Left lobe of liver (tissue), 2 donors: Measurements from ENCODE around the gene AHNAK. TPM values are rescaled to one million over a fixed set of nuclear protein-coding genes. Genes with fewer than 3 reads are reported as not detected.
A peak's percentile ranks its signal among the peaks of the same experiment; 100 is the strongest.

Experiments used
- ATAC-seq: fragments of 200-7000 bp; cut with Tn5 transposase; one replicate; pipeline ENCODE4 v1.9.1; 2020; ENCODE audit warnings: mild to moderate bottlenecking, moderate library complexity
- DNase-seq: peaks from one replicate; pipeline ENCODE4 v3.0.0-alpha.2; 2020; ENCODE audit warnings: low spot score
- total RNA-seq: library from RNA; stranded (reverse); gene quantifications from one replicate; pipeline ENCODE4 v1.2.1, GENCODE V29; 2021
- donor health status: DM: no; HTN: no; CAD: no; lungs with moderate emphysema.
- donor health status: DM: no; HTN: yes; CAD: no.

The AHNAK gene
- total RNA-seq, 1 donor from 2014 or later: 115 TPM

- no peak for ATAC-seq
- DNase-seq: no peak
Measured at GRCh38 chr11:62439785-62440602, 106.6 kb downstream of the AHNAK start.

GRCh38 chr11:62438641-62439040 lies 108.0 kb downstream of the AHNAK start:
- ATAC-seq: peak; percentile 77
- DNase-seq: no peak

DNA sequence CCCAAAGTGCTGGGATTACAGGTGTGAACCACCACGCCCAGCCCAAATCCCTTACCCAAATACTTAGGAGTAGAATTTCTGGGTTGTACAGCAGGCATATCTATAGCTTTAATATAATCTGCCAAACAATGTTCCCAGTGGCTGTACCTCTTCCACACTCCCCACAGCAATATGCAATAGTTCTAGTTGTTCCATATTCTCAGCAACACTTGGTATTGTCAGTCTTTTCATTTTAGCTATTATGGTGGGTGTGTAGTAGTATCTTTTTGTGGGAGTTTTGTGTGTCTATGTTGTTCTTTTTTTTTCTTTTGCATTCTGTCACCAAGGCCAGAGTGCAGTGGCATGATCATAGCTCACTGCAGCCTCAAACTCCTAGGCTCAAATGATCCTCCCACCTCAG lies 109.0 kb downstream of the AHNAK start:
- no peak for ATAC-seq

GRCh38 chr11:62435846-62436660 lies 110.6 kb downstream of the AHNAK start:
- DNase-seq: no peak
- no peak for ATAC-seq

More for the DNA sequence above, 109.0 kb downstream of the AHNAK start:
- no peak for DNase-seq

- DNase-seq (no peak), ATAC-seq (no peak)
Measured at GRCh38 chr11:62433904-62434276, 112.7 kb downstream of the AHNAK start.

DNA sequence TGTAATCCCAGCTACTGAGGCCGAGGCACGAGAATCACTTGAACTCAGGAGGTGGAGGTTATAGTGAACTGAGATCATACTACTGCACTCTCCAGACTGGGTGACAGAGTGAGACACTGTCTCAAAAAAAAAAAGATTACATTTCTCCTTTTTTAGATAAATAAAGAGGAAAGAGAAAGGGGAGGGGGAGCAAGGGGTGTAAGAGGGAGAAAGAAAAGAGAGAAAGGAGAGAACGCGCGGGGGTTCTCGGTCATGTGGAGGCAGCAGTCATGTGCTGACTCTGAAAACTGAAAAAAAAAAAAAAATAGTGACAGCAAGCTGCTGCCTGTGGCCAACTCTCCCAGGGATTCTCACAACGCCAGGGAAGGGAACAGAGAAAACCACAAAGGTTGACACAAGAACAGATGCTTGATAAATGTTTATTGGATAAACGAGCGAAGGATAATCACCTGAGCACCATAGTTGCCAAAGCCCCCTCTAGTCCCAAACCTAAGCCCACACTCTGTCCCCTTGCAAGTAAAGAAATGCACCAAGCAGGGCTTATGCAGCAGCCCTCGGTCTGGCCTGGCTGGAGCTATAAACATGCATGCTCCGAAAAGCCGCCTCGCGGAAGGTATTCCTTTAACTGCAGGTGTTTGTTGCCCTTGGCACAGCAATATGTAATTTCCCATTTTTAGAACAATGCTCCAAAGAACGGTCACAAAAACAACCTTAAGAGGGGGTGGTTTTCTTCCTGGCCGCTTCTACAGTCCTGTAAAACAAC lies 113.3 kb downstream of the AHNAK start:
- ATAC-seq (peak; percentile 33), DNase-seq (no peak)

DNA sequence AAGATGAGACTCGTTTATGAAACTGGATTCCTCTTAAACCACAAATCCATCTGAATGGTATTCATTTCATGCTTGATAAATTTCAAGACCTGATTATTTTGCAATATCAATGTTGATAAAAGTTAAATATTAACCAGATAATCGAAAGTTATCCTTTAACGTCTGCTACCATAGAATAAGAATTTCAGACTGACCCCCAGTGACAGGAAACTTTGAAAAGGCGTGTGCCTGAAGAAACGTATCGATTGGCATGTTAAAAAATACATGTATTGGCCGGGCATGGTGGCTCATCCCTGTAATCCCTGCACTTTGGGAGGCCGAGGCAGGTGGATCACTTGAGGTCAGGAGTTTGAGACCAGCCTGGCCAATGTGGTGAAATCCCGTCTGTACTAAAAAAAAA lies 113.9 kb downstream of the AHNAK start:
- peak; percentile 78 for DNase-seq
- ATAC-seq: peak; percentile 84

DNA sequence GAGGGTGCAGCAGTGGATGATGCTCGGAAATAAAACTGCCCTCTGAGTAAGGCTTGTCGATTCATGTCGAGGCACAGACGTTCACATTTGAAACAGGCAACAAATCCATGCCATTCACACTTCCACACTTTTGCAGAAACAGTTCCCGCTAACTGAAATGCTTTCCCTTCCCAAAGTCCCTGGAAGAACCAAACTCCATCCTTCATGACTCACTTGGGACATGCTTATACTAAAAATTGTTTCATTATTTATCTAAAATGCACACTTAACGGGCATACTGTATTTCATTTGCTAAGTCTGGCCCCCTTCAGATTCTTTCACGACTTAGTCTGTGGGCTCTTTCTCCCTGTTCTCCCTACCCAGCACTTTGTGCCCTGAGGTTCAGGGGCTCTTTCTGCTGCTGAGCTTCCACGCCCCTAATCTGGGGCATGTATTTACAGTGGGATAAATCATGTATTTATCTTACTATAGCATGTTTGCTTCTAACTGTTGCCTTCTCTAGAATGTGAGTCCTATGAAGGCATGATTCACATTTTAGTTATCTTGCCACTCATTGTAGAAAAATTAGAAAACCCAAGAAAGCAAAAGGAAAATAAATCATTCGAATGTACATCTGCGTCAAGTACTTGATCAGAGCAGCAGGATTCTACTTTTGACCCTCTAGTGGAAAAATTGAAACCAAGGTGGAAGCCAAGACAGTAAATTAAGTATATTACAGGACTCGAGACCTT lies 115.3 kb downstream of the AHNAK start:
- ATAC-seq (no peak), DNase-seq (no peak)

GRCh38 chr11:62430425-62430824 lies 116.2 kb downstream of the AHNAK start:
- no peak for DNase-seq
- no peak for ATAC-seq

- ATAC-seq (no peak), DNase-seq (no peak)
Measured at GRCh38 chr11:62428871-62429560, 117.6 kb downstream of the AHNAK start.

GRCh38 chr11:62427630-62428233 lies 118.9 kb downstream of the AHNAK start:
- ATAC-seq (no peak), DNase-seq (no peak)

DNA sequence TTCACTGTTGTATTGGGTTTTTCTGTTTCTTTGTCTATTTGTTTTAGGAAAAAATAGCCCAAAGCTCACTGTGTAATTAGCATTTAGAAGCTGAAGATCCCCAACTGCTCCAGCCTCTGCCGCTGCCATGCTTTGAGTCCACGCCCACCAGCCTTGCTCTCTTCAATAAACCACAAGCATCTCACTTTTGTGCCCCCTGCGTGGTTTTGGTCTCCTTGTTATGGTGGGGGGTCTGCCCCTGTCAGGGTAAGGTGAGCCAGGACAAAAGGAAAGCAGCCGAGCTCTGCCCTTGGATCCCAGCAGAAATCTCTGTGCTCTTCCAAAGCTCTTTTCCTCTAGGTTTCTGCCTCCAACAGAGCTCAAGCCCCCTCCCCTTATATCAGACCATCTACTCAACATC lies 123.6 kb downstream of the AHNAK start:
- no peak for DNase-seq

GRCh38 chr11:62421996-62422395 lies 124.6 kb downstream of the AHNAK start:
- DNase-seq (no peak), ATAC-seq (no peak)

More for the DNA sequence above, 123.6 kb downstream of the AHNAK start:
- ATAC-seq: no peak

DNA sequence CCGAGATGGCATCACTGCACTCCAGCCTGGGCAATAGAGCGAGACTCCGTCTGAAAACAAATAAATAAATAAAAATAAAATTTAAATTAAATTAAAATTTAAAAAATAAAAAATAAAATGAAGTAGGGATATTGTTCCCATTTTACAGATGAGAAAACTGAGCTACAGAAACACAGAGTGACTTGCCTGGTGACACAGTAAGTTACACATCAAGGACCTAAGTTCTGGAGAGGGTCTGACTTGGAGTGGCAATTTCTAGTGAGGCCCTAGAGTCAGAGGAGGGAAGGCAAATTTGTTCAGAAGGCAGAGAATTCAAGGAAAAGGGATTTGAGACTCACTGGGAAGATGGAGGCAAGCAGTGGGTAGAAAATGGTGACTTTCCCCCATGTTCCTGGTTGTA lies 125.7 kb downstream of the AHNAK start:
- no peak for DNase-seq
- no peak for ATAC-seq

DNA sequence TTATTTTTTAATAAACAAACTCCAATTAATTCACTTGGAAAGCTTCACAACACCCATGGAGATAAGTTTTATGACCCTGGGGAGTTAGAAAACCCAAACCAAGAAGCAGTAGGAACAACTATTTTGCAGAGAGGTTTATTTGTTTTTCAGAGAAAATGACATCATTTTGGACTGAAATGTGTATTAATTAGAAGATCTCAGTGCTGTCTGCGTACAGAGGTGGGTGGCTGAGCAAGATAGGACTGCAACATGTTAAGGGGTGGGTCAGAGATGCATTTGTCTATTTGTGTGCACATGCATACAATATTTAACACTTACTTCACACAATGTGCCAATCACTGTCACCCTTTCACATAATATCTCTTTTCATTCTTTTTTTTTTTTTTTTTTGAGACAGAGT lies 126.7 kb downstream of the AHNAK start:
- no peak for DNase-seq
- ATAC-seq: no peak

DNA sequence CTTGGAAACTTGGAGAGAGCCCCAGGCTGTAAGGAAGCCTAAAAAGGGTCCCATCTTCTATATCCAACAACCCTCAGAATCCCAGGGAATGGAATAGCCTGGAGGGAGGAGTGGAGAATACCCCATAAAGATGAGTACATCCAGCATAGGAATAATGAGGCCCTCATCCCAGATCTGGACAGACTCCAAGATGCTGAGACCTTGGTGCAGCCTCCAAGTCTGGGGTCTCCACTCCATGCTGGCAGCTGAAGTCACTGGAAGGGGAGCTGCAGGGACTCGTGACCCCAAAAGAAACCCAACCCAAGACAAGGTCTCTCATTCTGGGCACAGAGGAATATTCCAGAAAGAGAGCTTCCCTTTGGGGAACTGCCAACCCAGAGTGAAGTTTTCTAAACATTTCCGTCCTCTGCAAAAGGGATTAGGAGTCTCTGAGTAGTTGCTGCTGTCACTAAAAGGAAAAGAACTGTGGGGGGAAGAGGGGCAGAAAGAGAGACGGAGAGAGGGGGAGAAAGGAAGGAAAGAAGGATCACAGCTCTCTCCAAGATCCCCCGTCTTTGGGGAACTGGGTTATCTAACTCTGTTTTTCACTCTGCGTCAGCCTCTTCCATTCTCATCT lies 127.2 kb downstream of the AHNAK start:
- DNase-seq (no peak), ATAC-seq (no peak)

DNA sequence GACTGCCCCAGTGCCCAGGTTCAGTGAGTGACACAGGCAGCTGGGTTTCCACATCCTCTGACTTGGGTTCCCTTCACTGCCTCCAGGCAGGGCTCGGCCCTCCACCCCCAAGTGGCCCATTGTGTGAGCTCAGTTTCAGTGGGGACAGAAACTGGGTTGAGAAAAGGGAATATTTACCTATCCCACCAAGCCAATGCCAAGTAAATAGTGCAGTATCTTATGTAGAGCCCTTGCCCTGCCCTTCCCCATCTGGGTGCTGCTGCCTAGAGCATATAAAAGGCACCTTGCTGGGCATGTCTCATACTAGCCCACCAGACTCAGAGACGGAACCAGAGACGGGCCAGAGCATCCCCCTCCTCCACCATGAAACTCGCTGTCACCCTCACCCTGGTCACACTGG lies 127.9 kb downstream of the AHNAK start, which contains the start of gene SCGB1A1:
TSS of gene SCGB1A1 (plus strand) at position 301 of the 400 bp plus-strand sequence. CDS start at position 364, 63 bp downstream.
- DNase-seq: no peak

DNA sequence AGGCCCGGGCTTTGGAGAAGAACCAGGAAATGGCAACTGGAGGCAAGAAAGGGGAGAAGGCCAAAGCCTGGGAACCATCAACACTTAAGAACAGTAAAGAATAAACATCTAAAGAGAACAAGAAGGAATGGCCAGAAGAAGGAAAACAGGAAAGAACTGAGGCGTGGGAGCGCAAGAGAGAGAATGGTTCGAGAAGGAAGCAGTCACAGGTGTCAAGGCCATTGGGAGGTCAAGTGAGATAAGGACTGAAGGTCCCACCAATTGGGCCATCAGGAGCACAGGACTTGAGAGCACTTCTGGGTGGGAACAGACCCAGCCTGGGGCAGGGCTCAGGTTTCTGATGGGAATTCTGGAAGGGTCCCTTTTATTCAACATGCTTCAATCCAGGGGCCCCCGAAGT lies 128.5 kb downstream of the AHNAK start:
- ATAC-seq: no peak
- DNase-seq: no peak

More for the DNA sequence above, 127.9 kb downstream of the AHNAK start, which contains the start of gene SCGB1A1:
- no peak for ATAC-seq

DNA sequence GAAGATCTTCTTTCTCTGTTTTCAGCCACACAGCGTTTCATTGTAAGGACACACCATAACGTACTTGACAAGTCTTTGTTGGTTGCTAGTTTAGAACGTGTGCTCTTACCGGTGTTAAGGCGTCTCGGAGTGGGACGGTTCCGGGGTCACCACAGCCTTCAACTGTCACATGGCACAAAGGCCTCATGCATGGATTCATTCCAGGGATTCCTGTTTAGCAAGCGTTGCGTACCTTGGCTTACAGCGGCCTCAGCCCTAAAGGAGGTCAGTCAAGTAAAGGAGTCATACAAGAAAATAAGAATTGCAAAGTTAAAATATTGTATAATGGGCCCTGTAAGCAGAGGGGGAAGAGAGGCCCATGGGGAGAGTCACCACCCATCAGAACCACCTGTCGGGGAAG lies 130.0 kb downstream of the AHNAK start:
- ATAC-seq (no peak), DNase-seq (no peak)
